GM10266 (cell line): ENCODE data around the gene UNC5CL.

ENCODE experiments used
- DNase-seq: peaks from one replicate; pipeline ENCODE4 v3.0.0; 2012; ENCODE audit errors: extremely low spot score
- CTCF ChIP-seq: IDR thresholded peaks from 2 replicates; pipeline ENCODE4 v1.5.1; 2012; ENCODE audit warnings: mild to moderate bottlenecking, low read depth; ENCODE audit not compliant: control insufficient read depth, insufficient read depth; ENCODE audit errors: missing control alignments

The UNC5CL gene

DNA sequence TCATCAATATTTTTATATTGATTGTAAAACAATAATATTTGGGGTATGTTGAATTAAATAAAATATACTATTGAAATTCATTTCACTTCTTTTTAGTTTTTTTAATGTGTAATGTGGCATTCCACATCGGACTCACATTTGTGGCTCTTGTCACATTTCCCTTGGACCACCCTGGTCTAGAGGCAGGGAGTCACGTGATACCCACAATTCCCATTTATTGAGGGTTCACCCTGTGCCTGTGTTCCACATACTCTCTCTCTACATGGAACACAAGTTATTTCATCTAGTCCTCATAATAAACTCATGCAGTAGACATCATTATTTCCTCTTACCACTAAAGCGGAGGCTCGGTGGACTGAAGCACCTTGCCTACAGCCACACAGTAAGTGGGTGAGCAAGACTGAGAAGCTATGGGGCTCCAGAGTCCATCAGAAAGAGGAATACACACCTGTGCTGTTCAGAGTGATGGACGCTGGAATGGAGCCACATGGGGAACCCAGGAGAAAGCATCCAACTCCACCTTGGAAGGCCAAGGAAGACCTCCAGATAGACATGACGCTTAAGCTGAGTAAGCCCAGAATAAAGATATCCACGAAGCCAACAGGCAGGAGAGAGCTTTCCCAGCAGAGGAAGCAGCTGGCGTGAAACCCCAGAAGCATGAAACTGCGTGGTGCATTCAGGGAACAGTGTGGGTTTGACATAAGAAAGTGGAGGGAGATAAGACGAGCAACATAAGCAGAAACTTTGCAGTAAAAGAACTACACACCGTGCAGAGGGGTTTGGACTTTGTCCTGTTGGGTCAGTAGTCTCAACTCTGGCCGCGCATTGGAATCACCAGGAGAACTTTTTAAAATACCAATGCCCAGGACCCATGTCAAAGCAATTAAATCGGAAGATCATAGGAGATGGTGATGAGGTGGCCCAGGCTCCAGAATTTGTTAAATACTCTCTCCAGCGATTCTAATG is 49.5 kb downstream of the UNC5CL start:
- TF ChIP-seq CTCF = no peak
- no peak for DNase-seq

DNA sequence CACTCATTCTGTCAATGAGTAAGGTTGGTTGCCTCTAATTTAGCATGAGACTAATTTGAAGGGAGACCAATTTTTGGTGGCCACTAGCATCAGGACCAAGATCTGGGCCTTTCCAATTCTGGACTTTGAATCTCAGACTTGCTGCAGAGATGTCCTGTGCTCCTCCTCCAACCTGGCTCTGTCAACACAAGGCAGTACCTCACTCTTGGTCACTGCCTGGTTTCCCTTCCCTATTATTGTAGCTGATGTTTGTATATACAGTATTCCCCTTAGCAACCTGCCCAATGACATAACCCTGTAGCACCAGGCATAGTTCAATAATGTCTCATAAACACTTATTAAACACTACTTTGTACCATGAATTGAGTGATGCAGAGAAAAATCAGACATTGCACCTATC is 50.4 kb downstream of the UNC5CL start:
- no peak for DNase-seq
- no peak for TF ChIP-seq CTCF

DNA sequence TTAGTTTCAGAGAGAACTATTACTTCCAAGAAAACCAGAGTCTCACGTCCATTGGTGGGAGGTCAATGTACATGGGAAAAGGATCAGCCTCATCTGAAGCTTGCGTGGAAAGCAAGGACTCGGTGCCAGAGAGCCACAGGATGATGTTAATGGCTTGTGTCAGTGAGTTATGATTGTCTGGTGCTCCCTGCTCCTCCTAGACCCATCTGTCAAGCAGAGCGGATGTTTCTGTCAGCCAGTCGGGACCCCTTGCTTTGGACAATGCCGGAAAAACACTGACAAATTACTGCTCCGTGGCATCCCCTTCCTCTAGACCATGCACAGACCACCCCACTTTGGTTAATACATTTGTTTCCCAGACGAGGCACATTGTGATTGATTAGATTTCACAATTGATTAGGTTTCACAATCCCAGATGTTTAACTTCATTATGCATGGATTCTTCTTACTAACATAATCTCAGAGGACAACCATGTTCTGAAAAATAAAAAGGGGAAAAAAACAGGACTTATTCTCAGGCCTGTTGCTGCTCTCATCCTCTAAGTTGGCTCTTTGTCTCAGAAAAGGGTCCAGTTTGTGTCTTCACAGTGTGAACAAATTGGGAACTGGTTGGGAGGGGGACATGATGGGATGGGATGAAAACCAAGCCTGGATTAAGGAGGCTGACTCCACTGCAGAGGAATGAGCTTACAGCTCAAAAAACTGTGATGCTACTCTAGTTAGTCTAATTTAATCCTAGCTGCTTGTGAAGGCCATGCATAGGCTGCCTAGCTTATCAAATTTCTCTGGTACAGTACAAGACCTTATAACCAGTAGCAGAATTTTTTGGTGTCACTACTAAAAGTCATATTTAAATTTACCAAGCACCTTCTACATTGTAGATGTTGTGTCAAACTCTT is 51.9 kb downstream of the UNC5CL start:
- no peak for DNase-seq
- TF ChIP-seq CTCF = no peak

GRCh38 chr6:40986364-40986763 is 52.7 kb downstream of the UNC5CL start:
- TF ChIP-seq CTCF = no peak
- DNase-seq = no peak

DNA sequence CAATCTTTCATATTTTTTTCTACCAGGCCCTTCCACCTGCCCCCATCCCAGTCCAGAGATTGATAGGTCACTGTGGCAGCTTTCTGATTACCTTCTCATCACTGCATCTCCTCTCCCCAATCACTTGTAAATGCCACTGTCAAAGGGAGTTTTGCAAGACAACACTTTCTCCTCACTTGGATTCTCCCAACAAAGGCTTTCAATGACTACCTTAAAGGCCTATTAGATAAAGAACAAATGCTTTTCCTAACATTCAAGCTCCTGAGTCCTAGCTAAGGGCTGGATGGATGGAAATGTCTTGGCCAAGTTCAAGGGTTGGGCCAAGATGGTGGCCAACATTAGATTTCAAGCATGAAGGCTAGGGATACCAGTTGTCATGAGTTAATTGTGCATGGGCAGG is 55.3 kb downstream of the UNC5CL start:
- TF ChIP-seq CTCF = no peak
- DNase-seq = no peak

DNA sequence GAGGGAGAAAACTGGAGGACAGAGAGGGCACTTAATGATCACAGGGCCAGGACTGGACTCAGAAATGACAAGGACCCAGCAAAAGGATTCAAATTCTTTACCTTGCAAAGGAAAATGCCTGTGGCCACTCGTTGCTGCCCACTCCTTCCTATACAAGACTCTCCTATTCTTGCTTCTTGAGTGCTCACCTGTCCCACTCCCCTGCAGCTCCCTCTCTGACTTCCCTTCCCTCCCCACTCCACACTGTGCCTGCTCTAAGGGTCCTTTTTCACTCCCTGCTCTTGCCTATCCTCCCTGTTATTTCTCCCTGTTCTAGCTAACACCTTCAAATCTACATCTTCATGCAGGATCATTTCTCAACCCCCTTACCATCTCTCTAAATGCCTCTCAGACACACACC is 56.1 kb downstream of the UNC5CL start:
- TF ChIP-seq CTCF = no peak
- DNase-seq = no peak
